ENCODE data around the gene SYT13. TPM values are rescaled to one million over a fixed set of nuclear protein-coding genes. Genes with fewer than 3 reads are reported as not detected.

SYT13 gene
- total RNA-seq, 1 donor from 2014 or later, result 1.4 TPM

DNA sequence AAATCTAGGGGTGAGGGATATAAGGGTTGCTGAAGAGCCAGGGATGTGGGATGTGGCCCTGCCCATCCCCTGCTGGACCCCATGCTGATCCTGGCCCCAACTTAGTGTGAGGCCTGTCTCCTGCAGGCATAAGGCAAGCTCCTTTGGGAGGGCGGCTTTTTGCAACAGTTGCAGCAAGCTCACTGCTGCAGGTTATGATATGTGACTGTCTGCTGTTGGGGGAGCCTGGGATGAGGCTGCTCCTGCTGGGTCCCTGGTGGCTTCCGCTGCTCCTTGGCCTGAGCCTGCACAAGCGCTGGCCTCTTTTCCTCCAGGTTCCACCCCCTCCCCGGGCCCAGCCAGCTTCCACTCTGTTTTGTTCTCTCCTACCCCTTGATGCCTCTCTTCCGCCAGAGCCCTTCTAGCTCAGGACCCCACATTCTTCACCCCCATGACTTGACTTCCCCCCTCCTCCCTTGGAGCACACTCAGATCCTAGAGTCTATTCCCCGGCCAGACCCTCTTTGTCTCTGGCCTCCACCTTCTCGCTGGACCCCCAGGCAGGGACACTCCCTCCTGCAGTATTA, 35.0 kb upstream of the SYT13 start:
- no peak for DNase-seq (ENCODE audit: low spot score)
- Mint-ChIP-seq H3K27ac (ENCODE audit: unreplicated experiment) (no peak overlapping the region), H3K9me3 (ENCODE audit: unreplicated experiment) (no peaks in the 10 kb centered on the region), H3K27me3 (ENCODE audit: unreplicated experiment) (peaks cover 3% of the 10 kb centered on the region), H3K4me3 (ENCODE audit: unreplicated experiment) (no peak overlapping the region), H3K36me3 (ENCODE audit: low read depth, unreplicated experiment) (no peaks in the 10 kb centered on the region), H3K4me1 (ENCODE audit: unreplicated experiment) (no peaks in the 10 kb centered on the region)
- no peak for TF ChIP-seq CTCF (IDR thresholded peaks at IDR 0.05; ENCODE audit: unreplicated experiment)

GRCh38 chr11:45320371-45320770, 34.2 kb upstream of the SYT13 start:
- Mint-ChIP-seq H3K36me3 (ENCODE audit: low read depth, unreplicated experiment) (no peaks in the 10 kb centered on the region), H3K4me3 (ENCODE audit: unreplicated experiment) (no peak overlapping the region), H3K4me1 (ENCODE audit: unreplicated experiment) (no peaks in the 10 kb centered on the region), H3K27ac (ENCODE audit: unreplicated experiment) (no peak overlapping the region), H3K27me3 (ENCODE audit: unreplicated experiment) (peaks cover 3% of the 10 kb centered on the region), H3K9me3 (ENCODE audit: unreplicated experiment) (no peaks in the 10 kb centered on the region)
- DNase-seq (ENCODE audit: low spot score), result no peak
- no peak for TF ChIP-seq CTCF (IDR thresholded peaks at IDR 0.05; ENCODE audit: unreplicated experiment)

DNA sequence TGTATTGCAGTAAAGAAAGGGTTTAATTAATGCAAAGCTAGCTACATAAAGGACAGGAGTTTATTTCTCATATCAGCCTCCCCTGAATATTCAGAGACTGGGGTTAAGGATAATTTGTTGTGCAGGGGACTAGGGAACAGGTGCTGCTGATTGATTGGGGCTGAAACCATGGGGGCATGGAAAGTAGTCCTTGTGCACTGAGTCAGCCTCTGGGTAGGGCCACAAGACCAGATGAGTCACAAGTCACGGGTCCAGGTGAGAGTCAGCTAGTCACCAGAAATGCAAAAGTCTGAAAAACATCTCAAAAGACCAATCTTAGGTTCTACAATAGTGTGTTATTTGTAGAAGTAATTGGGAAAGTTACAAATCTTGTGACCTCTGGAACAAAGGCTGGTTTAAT, 32.9 kb upstream of the SYT13 start:
- TF ChIP-seq CTCF (IDR thresholded peaks at IDR 0.05; ENCODE audit: unreplicated experiment), result no peak
- H3K27ac Mint-ChIP-seq (ENCODE audit: unreplicated experiment), result no peak overlapping the region
- no peak for DNase-seq (ENCODE audit: low spot score)
- no peaks in the 10 kb centered on the region for H3K4me1 Mint-ChIP-seq (ENCODE audit: unreplicated experiment)
- H3K9me3 Mint-ChIP-seq (ENCODE audit: unreplicated experiment), result no peaks in the 10 kb centered on the region
- H3K36me3 Mint-ChIP-seq (ENCODE audit: low read depth, unreplicated experiment), result no peaks in the 10 kb centered on the region
- H3K4me3 Mint-ChIP-seq (ENCODE audit: unreplicated experiment), result no peak overlapping the region
- H3K27me3 Mint-ChIP-seq (ENCODE audit: unreplicated experiment), result peaks cover 3% of the 10 kb centered on the region

GRCh38 chr11:45318516-45318915, 32.4 kb upstream of the SYT13 start:
- no peaks in the 10 kb centered on the region for H3K36me3 Mint-ChIP-seq (ENCODE audit: low read depth, unreplicated experiment)
- peaks cover 3% of the 10 kb centered on the region for H3K27me3 Mint-ChIP-seq (ENCODE audit: unreplicated experiment)
- no peak overlapping the region for H3K27ac Mint-ChIP-seq (ENCODE audit: unreplicated experiment)
- no peak overlapping the region for H3K4me3 Mint-ChIP-seq (ENCODE audit: unreplicated experiment)
- TF ChIP-seq CTCF (IDR thresholded peaks at IDR 0.05; ENCODE audit: unreplicated experiment), result no peak
- H3K9me3 Mint-ChIP-seq (ENCODE audit: unreplicated experiment), result no peaks in the 10 kb centered on the region
- no peak for DNase-seq (ENCODE audit: low spot score)
- no peaks in the 10 kb centered on the region for H3K4me1 Mint-ChIP-seq (ENCODE audit: unreplicated experiment)

- Mint-ChIP-seq H3K9me3 (ENCODE audit: unreplicated experiment) (no peaks in the 10 kb centered on the region), H3K27me3 (ENCODE audit: unreplicated experiment) (no peaks in the 10 kb centered on the region), H3K36me3 (ENCODE audit: low read depth, unreplicated experiment) (no peaks in the 10 kb centered on the region), H3K27ac (ENCODE audit: unreplicated experiment) (no peak overlapping the region), H3K4me3 (ENCODE audit: unreplicated experiment) (no peak overlapping the region), H3K4me1 (ENCODE audit: unreplicated experiment) (no peaks in the 10 kb centered on the region)
- TF ChIP-seq CTCF (IDR thresholded peaks at IDR 0.05; ENCODE audit: unreplicated experiment), result no peak
- no peak for DNase-seq (ENCODE audit: low spot score)
Observed at GRCh38 chr11:45316258-45316657, 30.1 kb upstream of the SYT13 start.
